ENCODE data around the gene IQSEC1.

IQSEC1 gene

DNA sequence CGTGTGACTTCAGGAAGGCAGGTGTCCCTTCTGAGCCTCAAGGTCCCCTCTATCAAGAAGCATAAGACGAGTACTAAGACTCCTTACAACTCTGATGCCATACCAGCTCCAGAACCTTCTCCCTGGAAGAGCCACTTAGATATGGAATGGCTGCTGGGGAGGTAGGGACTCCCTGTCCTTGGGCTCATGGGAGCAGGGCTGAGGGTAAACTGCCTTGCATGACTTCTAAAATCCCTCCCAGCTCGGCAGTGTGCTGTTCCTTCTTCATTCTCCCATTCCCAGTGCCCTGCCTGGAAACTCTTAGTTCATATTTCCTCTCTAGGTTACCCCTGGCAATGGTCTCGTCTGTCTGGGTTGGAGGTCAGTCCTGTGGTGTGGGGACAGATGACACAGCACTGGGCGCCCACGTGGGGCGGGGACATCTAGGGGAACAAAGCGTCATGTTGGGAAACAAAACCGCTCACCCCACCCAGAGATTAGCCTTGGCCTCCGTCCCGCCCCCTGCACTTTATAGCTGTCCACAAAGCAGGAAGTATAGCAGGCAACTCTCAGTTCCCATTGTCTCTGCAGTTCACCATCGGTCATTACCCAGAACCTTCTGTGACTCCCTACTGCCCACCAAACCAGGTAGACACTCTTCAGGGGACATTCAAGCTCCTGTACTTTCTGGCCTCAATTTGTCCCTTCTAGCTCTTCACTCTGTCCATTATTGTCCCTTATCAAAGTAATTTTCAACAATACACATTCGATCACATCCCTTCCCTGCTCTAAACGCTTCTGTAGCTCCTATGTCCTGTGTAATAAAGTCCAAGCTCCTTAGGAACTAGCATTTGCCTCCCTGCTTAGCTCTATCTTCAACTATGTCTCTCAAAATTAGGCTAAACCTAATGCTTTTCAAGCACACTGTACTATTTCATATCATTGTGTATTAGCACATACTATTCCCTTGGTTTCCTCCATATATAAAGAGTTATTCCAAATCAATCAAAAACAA is 73.8 kb downstream of the IQSEC1 start:
- peak; percentile 33 for DNase-seq (ENCODE audit: low spot score)

DNA sequence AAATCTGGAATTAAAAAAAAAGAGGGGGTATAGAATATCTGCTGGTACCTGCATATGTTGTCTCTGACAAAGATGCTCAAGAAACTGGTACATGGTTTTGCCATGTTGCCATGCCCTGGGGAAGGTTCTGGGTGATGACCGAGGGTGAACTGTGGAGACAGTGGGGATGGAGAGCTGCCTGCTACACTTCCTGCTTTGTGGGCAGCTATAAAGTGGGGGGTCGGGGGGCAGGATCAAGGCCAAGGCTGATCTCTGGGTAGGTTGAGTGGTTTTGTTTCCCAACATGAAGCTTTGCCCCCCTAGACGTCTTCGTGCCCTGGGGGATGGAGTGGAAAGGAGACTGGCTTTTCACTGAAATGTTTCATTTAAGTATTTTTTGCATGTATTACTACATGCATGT is 74.6 kb downstream of the IQSEC1 start:
- no peak for DNase-seq (ENCODE audit: low spot score)

DNA sequence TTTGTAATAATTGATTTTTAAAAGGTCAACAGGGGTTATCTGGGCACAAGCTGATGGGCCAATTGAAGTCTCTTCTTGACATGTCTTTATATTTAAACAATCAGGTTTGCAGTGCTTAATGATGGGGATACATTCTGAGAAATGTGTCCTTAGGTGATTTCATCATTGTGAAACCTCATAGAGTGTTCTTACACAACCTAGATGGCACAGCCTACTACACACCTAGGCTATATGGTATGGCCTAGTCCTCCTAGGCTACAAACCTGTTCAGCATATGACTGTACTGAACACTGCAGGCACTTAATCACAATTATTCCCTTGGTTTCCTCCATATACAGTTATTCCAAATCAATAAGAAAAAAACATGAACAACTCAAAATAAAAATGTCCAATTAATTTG is 75.8 kb downstream of the IQSEC1 start:
- no peak for DNase-seq (ENCODE audit: low spot score)

DNA sequence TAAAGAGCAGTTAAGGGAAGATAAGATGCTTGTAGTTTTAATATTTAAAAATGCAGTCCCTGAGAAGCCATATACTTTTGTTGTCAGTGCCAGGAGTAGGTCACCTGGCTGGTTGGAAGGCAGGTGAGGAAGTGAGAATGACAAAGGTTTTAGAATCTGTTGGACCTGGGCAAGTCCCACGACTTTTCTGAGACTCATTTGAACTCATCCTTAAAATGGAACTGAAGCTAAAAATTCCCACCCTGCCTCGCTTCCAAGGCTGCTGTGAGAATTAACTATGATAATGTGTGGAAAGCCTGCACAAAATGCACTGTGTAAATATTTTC is 77.1 kb downstream of the IQSEC1 start:
- DNase-seq (ENCODE audit: low spot score), result no peak

DNA sequence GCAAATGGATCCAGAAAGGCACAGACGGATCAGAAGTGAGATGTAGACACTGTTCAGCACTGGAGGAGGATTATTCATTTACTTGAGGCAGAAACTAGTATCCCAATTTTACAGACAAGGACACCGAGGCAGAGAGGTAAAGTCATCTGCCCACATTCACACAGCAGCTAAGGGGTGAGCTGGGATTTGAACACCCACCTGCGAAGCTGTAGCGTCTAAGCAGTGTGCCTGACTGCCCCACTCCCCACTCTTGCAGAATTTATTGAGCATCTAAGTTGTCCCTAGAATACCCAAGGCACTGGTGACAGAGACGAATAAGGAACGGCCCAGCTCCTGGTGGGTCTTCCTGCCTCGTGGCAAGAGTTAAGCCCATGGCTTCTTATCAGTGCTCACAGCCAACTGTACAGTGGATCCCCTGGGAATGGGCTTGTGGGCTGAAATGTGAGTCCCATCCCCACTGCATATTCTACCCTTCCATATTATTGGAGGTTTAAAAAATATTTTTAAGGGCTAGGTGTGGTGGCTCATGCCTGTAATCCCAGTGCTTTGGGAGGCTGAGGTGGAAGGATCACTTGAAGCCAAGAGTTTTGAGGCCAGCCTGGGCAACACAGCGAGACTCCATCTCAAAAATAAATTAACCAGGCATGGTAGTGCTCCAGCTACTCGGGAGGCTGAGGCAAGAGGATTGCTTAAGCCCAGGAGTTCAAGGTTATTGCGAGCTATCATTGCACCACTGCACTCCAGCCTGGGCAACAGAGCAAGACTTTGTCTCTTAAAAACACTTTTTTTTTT is 77.6 kb downstream of the IQSEC1 start:
- no peak for DNase-seq (ENCODE audit: low spot score)

DNA sequence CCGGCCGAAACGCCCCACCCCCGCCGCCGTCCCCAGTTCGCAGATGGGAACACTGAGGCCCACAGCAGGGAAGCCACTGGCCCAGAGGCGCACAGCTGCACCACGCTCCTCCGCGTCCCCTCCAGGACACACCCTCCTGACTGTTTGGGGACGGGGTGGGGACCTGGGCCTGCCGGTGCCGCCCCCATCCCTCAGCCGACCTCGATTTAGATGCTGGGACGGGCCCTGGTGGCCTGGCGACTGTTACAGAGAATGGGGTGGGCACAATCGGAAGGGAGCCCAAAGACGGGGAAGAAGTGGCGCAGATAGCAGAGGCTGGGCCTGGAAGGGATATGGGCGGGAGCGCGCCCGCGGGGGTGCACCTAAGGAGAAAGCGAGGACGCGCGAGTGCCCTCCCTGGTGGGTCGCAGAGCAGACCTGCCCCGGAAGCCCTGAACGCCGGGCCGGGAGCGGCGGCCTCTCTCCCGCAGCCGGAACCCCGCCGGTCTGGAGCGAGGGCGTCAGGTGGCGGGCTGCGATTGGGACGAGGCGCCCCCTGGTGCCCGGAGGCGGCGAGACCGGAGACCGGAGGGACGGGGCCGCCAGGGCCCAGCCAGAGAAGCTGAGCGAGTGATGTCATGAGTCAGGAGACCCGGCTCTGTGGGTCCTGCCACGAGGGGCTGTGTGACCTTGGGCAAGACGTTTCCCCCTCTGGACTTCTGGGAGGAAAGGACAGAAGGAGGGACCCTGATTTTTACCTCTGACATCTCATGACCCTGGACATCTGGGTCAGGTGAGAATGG is 78.4 kb downstream of the IQSEC1 start:
- peak; percentile 86 for DNase-seq (ENCODE audit: low spot score)

DNA sequence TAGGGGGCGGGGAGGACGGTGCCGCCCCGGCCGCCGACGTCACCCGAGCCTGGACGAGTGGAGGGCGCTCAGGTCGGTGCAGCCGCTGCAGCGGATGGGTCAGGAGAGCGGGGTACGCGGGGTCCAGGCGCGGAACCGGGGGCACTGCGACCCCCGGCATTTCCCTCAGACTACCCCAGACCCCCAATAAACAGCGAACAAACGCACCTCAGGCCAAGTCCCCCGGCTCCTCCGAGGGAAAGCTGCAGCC is 78.9 kb downstream of the IQSEC1 start:
- DNase-seq (ENCODE audit: low spot score), result no peak

DNA sequence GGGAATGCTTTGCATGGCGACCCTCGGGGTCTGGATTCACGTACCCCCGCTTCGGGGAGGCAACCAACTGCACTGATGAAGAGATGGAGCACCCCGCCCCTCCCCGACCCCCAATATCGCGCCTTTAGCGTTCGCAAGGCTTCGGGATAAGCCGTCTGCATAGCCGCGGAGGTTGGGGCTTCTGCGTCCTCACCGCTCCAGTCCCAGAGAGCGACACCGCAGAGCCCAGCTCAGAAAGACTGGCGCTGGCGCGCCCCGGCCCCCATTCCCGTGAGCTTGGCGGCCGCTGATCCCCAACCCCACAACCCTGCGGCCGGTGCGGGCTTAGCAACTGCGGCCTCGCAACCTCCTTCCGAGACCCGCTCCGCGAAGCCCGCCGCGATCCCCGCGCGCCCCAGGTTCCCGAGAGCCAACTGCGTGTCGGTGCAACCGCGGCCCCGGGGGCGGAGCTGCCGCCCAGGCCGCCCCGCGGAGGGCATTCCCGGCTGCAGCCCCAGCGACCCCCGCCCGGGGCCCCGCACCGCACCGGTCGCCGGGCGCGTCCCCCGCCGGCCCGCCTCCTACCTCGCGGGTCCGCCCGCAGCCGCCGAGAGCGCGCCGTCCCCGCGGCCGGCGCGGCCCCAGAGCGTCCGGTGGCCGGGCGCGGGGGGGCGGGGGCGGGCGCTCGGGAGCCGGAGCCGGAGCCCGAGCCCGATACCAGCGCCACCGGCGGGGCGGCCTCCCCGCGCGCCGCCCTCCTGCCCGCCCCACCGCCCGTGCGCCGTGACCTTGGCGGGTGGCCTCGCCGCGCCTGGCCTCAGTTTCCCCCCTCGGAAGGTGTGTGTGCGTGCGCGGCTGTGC is 79.5 kb downstream of the IQSEC1 start:
- DNase-seq (ENCODE audit: low spot score), result no peak

DNA sequence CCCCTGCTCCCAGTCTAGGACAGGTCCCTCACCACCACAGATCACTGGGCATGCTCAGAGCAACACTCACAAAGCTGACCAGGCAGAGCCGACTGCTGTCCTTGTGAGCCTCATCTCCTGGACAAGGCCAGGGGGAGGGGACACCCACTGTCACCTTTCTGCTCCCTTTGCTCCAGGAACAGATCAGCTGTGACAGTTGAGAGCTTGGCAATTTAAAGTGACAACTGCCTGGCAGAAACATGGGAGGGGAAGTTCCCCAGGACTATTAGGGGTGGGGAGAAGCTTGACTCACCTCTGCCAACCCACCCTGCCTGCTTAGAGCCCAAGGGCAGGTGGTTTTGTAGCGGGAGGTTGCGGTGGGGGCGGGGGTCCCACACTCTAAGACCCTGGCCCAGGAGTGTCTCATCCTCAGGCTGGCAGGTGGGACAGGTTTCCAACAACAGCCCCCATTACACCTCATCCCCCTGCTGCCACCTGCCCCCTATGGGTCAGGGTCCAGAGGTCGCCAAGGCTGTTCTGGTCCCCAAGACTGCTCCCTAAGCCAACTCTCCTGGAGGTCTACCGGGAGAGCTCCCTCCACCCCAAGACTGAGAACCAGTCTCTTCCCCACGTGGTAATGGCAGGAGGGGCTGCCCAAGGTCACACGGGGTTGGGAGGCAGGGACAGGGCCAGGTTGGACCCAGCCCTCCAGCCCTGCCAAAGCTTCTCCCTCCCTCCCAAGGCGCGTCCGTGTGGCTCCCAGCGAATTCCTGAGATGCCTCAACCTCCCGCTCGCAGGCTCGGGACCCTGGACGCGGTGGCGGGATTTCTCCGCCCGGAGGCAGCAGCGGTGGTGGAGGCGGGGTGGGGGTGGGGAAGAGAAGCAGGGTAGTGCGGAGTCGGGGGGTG is 80.4 kb downstream of the IQSEC1 start:
- DNase-seq (ENCODE audit: low spot score), result no peak

DNA sequence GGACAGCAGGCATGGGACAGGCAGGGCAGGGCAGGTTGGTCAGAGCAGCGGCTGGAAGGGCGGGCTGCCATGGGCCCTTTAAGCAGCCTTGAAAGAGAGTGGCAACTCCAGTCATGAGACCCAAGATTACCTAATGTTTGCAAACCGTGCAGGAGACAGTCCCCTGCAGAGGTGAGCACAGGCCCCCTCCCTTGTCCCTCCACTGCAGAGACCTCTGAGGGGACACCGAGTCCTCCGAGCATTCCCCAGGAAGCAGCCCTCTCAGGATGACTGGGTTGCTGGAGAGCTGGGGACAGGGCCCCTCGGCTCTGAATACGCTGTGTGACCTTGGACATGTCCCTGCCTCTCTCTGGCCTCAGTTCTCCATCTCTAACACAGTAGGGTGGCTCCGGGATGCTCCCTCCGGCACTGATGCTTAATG is 81.4 kb downstream of the IQSEC1 start:
- DNase-seq (ENCODE audit: low spot score), result no peak

DNA sequence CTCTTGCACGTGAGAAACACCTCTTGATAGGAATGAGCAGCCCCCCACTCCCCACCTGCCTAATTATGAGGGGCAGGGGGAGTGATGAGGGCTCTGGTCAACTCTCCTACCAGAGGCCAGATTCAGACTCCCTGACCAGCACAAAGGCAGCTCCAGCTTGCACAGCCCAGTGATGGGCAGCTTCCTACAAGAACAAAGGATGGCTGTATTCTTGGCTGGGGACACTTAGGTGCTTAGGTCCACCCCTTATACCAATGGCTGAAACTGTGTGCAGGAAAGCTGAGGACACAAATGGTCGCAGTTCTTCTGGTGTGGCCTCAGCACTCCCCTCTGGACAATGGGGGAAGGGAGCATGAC is 81.8 kb downstream of the IQSEC1 start:
- DNase-seq (ENCODE audit: low spot score), result no peak

DNA sequence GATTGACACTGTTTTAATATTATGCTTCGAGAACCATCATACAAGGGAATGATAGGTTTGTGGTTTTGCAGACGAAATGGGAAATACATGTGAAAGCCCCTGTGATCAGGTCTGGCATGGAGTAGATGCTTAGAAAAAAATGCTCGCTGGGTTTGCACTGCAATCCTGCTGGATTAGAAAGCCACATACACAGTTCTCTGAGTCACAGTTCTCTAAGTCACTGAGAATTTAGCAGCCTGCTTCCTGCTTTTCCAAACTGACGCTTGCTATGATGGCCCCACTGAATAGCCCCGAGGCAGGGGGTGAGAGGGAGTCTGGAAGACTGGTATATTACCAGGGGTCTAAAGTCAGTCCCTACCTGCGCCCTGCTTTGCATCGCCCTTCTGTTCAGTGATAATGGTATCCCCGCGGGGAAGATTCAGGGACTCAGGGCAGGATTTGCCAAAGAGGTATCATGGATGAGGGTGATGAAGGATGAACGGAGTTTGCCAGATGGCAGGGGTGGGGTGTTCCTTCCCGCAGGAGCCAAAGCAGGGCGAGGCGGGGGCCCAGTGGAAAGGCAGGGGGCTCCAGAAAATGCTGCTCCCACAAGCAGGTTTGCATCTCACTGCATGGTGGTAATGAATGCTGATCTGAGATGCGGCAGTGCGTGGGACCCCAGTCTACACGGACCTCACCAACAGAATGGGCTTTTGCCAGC is 82.3 kb downstream of the IQSEC1 start:
- DNase-seq (ENCODE audit: low spot score), result no peak

DNA sequence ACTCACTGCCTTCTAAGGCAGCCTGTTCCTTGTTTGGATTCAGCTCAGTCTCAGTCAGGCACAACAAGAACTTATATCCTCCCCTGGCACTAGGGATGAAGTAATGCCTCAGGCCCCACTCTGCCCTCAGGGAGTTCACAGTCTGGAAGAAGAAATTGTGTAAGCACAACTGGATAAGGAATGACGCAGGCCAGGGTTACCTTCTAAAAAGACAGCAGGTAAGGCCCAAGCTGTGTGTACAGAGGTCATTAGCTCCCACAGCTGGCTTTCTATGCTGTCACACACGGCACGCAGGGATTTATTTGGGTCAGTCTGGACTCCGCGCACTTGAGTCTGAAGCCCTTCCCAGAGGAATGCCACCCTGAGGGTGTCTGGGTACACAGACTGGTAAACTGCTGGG is 82.9 kb downstream of the IQSEC1 start:
- DNase-seq (ENCODE audit: low spot score), result no peak

DNA sequence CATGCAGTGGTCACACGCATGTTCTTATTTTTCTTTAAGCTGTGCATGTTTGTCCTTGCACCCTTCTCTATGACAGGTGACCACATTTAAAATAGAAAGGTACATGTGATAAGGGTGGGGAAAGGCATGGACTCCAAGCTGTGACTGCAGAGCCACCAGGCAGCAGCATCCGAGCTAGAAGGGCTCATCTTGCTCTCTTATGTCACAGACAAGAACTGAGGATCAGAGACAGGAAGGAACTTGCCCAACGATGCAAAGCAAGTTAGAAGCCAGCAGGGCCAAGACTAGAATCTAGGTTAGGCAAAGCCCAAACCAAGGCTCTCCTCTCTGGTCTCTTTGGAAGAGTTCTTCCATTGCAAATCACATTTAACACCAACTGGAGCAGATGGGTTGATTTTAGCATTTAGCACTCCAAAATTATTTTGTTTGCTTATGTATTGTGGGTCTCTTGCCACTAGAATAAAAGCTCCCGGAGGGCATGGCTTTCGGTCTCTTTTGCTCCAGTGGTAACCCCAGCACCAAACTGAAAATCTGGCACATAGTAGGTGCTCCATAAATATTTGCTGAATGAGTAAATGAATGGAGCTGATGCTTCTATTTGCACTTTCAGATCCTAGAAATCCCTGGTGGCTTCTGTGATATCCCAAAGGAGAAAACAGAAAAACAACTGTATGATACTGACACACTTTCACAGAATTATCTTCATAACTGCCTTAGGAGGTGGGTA is 84.3 kb downstream of the IQSEC1 start:
- no peak for DNase-seq (ENCODE audit: low spot score)

DNA sequence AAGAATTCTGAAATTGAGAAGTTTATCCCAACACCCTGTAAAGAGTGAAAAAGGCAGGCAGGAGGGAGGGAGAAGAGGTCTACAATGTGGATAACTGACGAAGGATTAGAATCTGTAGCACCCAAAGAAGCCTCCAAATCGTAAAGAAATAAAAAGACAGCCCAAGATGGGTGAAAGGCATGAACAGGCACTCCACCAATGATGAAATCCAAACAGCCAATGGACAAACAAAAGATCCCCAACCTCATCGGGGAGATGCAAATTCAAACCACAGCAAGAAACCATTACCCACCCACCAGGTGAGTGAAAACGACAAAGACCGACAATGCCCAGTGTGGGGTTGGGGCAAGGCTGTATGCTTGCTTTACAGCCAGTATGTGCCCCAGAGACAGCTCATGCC is 85.6 kb downstream of the IQSEC1 start:
- DNase-seq (ENCODE audit: low spot score), result no peak

DNA sequence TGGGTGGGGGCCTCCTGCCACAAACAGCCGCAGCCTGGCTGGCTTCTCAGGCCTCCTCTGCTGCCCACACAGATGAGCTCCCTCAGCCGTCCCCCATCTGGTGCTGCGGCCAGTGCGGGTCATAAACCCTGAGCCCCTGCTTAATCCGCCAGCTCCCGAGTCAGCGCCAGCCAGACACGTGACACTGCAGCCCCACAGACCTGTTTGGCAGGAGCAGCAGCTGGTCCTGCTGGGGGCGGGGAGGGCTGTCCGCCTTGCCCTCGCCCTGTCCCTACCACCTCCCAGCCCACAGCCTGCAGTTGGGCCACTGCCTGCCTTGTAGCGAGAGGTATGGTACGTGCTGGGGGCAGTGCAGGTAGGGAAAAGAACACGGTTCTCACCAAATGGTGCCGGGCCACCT is 86.2 kb downstream of the IQSEC1 start:
- no peak for DNase-seq (ENCODE audit: low spot score)

DNA sequence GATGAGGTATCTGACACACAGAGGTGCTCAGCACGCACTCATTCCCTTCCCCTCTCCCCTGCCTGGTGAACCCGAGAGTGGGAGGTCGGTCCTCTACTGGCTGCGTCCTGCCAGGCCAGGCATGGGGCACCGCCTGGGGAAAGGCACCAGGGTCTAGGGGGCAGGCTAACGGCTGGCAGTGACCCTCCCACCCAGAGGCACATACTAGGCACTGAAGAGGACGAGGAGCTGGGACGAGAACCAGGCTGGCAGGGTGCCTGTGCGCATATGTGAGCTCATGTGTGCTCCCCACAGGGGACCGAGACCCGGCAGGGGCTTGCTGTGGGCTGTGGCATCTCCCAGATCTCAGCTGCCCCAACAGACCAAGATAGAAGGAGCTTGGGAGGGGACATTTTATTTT is 86.7 kb downstream of the IQSEC1 start:
- no peak for DNase-seq (ENCODE audit: low spot score)

DNA sequence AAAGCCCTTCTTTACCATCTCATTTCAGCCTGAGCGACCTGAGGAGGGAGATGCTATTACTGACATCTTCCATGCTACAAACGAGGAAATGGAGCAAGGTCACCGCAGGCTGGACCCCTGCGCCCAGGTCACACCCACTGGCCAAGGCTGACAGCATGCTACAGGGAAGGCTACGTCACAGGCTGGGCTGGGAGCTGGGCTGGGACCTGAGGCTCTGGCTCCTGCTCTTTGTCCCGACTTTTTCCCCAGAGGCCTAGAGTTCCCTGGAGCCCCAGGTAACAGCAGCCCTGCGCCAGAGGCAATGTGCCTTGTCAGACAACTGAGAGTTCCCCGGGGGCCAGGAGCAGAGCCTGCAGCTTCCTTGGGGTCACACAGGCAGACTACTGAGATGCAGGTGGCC is 87.2 kb downstream of the IQSEC1 start:
- DNase-seq (ENCODE audit: low spot score), result no peak

DNA sequence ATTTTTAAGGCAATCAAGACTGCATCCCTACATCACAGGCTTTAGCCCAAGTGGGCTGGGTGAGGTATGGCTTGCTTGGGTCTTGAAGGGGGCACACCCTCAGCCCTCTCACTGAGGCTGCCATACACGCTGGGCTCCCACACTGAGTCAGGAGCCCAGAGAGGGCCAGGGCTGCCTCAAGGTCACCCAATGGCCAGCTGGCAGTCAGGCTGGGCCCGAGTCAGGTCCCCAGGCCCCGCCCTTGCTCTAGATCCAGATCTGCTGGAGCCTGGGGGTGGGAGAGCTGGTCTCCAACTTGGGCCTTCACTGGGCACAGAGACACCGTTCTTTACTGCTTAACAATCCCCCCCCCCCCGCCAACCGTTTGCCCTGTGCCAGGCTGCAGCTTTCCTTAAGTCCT is 88.1 kb downstream of the IQSEC1 start:
- no peak for DNase-seq (ENCODE audit: low spot score)
